ENCODE measurements around the gene C9orf50.

The C9orf50 gene

GRCh38 chr9:129586685-129587084, 34.2 kb downstream of the C9orf50 start:
- no peak for DNase-seq

- no peak for DNase-seq
Observed at GRCh38 chr9:129586245-129586644, 34.7 kb downstream of the C9orf50 start.

- DNase-seq, result no peak
Observed at GRCh38 chr9:129585352-129585751, 35.5 kb downstream of the C9orf50 start.

- peak; percentile 86 for DNase-seq
Observed at GRCh38 chr9:129584136-129584535, 36.8 kb downstream of the C9orf50 start.

GRCh38 chr9:129583308-129584038, 37.4 kb downstream of the C9orf50 start:
- no peak for DNase-seq

GRCh38 chr9:129582855-129583254, 38.0 kb downstream of the C9orf50 start:
- no peak for DNase-seq

GRCh38 chr9:129581505-129582189, 39.3 kb downstream of the C9orf50 start:
- no peak for DNase-seq

GRCh38 chr9:129580211-129580915, 40.5 kb downstream of the C9orf50 start:
- no peak for DNase-seq

- DNase-seq, result no peak
Observed at GRCh38 chr9:129579294-129579693, 41.6 kb downstream of the C9orf50 start.

GRCh38 chr9:129576546-129577543, 44.1 kb downstream of the C9orf50 start:
- no peak for DNase-seq

GRCh38 chr9:129575818-129576217, 45.1 kb downstream of the C9orf50 start:
- DNase-seq, result no peak

- no peak for DNase-seq
Observed at GRCh38 chr9:129574911-129575585, 45.9 kb downstream of the C9orf50 start.

- DNase-seq, result no peak
Observed at GRCh38 chr9:129573977-129574376, 46.9 kb downstream of the C9orf50 start.

- DNase-seq, result no peak
Observed at GRCh38 chr9:129572517-129572916, 48.4 kb downstream of the C9orf50 start.

- DNase-seq, result no peak
Observed at GRCh38 chr9:129572052-129572425, 48.9 kb downstream of the C9orf50 start.

- DNase-seq, result no peak
Observed at GRCh38 chr9:129571298-129572051, 49.4 kb downstream of the C9orf50 start.

- peak; percentile 69 for DNase-seq
Observed at GRCh38 chr9:129570450-129571297, 50.2 kb downstream of the C9orf50 start.

GRCh38 chr9:129569502-129570449, 51.1 kb downstream of the C9orf50 start:
- peak; percentile 10 for DNase-seq

Measured in hematopoietic multipotent progenitor cell treated with erythropoietin and hydrocortisone succinate and interleukin-3 and kit ligand, for 8 days (in vitro differentiated cells).